ENCODE results near the gene SMC6.

Gene SMC6

GRCh38 chr2:17620841-17621240, 132.8 kb downstream of the SMC6 start:
- peaks cover 4% of the 10 kb centered on the region; the same call in 1 of the 2 replicates for H3K36me3 ChIP-seq (ENCODE audit: control insufficient read depth, insufficient read depth, low read length)
- no peaks in the 10 kb centered on the region for H3K9me3 ChIP-seq (ENCODE audit: control insufficient read depth, insufficient read depth, low read length)
- DNase-seq (ENCODE audit: low read depth, low spot score), result no peak
- no peaks in the 10 kb centered on the region for H3K27me3 ChIP-seq (ENCODE audit: control insufficient read depth, insufficient read depth, low read length)
- no peak overlapping the region for H3K4me3 ChIP-seq (ENCODE audit: low read length)
- H3K4me1 ChIP-seq (ENCODE audit: control insufficient read depth, insufficient read depth, low read length), result no peaks in the 10 kb centered on the region; the same call in 1 of the 2 replicates
- no peak overlapping the region for H3K27ac ChIP-seq (ENCODE audit: low read length)

GRCh38 chr2:17620280-17620679, 133.3 kb downstream of the SMC6 start:
- Histone ChIP-seq H3K36me3 (ENCODE audit: control insufficient read depth, insufficient read depth, low read length) (peaks cover 4% of the 10 kb centered on the region; the same call in 1 of the 2 replicates), H3K9me3 (ENCODE audit: control insufficient read depth, insufficient read depth, low read length) (no peaks in the 10 kb centered on the region), H3K4me1 (ENCODE audit: control insufficient read depth, insufficient read depth, low read length) (no peaks in the 10 kb centered on the region; the same call in 1 of the 2 replicates), H3K27me3 (ENCODE audit: control insufficient read depth, insufficient read depth, low read length) (no peaks in the 10 kb centered on the region), H3K27ac (ENCODE audit: low read length) (no peak overlapping the region), H3K4me3 (ENCODE audit: low read length) (no peak overlapping the region)
- DNase-seq (ENCODE audit: low read depth, low spot score), result no peak
- WGBS (ENCODE audit: insufficient coverage, insufficient read length), result no CpG with 5 or more reads among the region's 6 CpGs

GRCh38 chr2:17617955-17618354, 135.7 kb downstream of the SMC6 start:
- DNase-seq (ENCODE audit: low read depth, low spot score), result no peak
- no peaks in the 10 kb centered on the region for H3K27me3 ChIP-seq (ENCODE audit: control insufficient read depth, insufficient read depth, low read length)
- H3K4me3 ChIP-seq (ENCODE audit: low read length), result no peak overlapping the region
- no peak overlapping the region for H3K27ac ChIP-seq (ENCODE audit: low read length)
- no peaks in the 10 kb centered on the region for H3K9me3 ChIP-seq (ENCODE audit: control insufficient read depth, insufficient read depth, low read length)
- WGBS (ENCODE audit: insufficient coverage, insufficient read length), result no CpG with 5 or more reads among the region's 1 CpG
- 0 out of 2 replicates have a peak, but pooled peaks cover 4% of the 10 kb centered on the region for H3K36me3 ChIP-seq (ENCODE audit: control insufficient read depth, insufficient read depth, low read length)
- H3K4me1 ChIP-seq (ENCODE audit: control insufficient read depth, insufficient read depth, low read length), result no peaks in the 10 kb centered on the region; the same call in 1 of the 2 replicates

- Histone ChIP-seq H3K27ac (ENCODE audit: low read length) (no peak overlapping the region), H3K9me3 (ENCODE audit: control insufficient read depth, insufficient read depth, low read length) (no peaks in the 10 kb centered on the region), H3K27me3 (ENCODE audit: control insufficient read depth, insufficient read depth, low read length) (no peaks in the 10 kb centered on the region), H3K36me3 (ENCODE audit: control insufficient read depth, insufficient read depth, low read length) (0 out of 2 replicates have a peak, but pooled peaks cover 4% of the 10 kb centered on the region), H3K4me1 (ENCODE audit: control insufficient read depth, insufficient read depth, low read length) (no peaks in the 10 kb centered on the region; the same call in 1 of the 2 replicates), H3K4me3 (ENCODE audit: low read length) (no peak overlapping the region)
- WGBS (ENCODE audit: insufficient coverage, insufficient read length), result no CpG with 5 or more reads among the region's 5 CpGs
- no peak for DNase-seq (ENCODE audit: low read depth, low spot score)
These were observed 136.1 kb downstream of the SMC6 start for GRCh38 chr2:17617516-17617915.

- Histone ChIP-seq H3K27me3 (ENCODE audit: control insufficient read depth, insufficient read depth, low read length) (no peaks in the 10 kb centered on the region), H3K4me3 (ENCODE audit: low read length) (no peak overlapping the region), H3K27ac (ENCODE audit: low read length) (no peak overlapping the region), H3K9me3 (ENCODE audit: control insufficient read depth, insufficient read depth, low read length) (no peaks in the 10 kb centered on the region), H3K36me3 (ENCODE audit: control insufficient read depth, insufficient read depth, low read length) (0 out of 2 replicates have a peak, but pooled peaks cover 4% of the 10 kb centered on the region), H3K4me1 (ENCODE audit: control insufficient read depth, insufficient read depth, low read length) (no peaks in the 10 kb centered on the region; the same call in 1 of the 2 replicates)
- WGBS (ENCODE audit: insufficient coverage, insufficient read length), result no CpG with 5 or more reads among the region's 1 CpG
- no peak for DNase-seq (ENCODE audit: low read depth, low spot score)
These were observed 137.2 kb downstream of the SMC6 start for GRCh38 chr2:17616405-17616804.

- Histone ChIP-seq H3K4me3 (ENCODE audit: low read length) (no peak overlapping the region), H3K4me1 (ENCODE audit: control insufficient read depth, insufficient read depth, low read length) (no peaks in the 10 kb centered on the region; the same call in 1 of the 2 replicates), H3K27ac (ENCODE audit: low read length) (no peak overlapping the region), H3K36me3 (ENCODE audit: control insufficient read depth, insufficient read depth, low read length) (0 out of 2 replicates have a peak, but pooled peaks cover 4% of the 10 kb centered on the region), H3K27me3 (ENCODE audit: control insufficient read depth, insufficient read depth, low read length) (no peaks in the 10 kb centered on the region), H3K9me3 (ENCODE audit: control insufficient read depth, insufficient read depth, low read length) (no peaks in the 10 kb centered on the region)
- no CpG with 5 or more reads among the region's 1 CpG for WGBS (ENCODE audit: insufficient coverage, insufficient read length)
- no peak for DNase-seq (ENCODE audit: low read depth, low spot score)
These were observed 137.8 kb downstream of the SMC6 start for GRCh38 chr2:17615728-17616351.

- no peaks in the 10 kb centered on the region; the same call in 1 of the 2 replicates for H3K4me1 ChIP-seq (ENCODE audit: control insufficient read depth, insufficient read depth, low read length)
- H3K27ac ChIP-seq (ENCODE audit: low read length), result no peak overlapping the region
- 0 out of 2 replicates have a peak, but pooled peaks cover 4% of the 10 kb centered on the region for H3K36me3 ChIP-seq (ENCODE audit: control insufficient read depth, insufficient read depth, low read length)
- no peak for DNase-seq (ENCODE audit: low read depth, low spot score)
- no CpG with 5 or more reads among the region's 1 CpG for WGBS (ENCODE audit: insufficient coverage, insufficient read length)
- no peaks in the 10 kb centered on the region for H3K9me3 ChIP-seq (ENCODE audit: control insufficient read depth, insufficient read depth, low read length)
- H3K4me3 ChIP-seq (ENCODE audit: low read length), result no peak overlapping the region
- no peaks in the 10 kb centered on the region for H3K27me3 ChIP-seq (ENCODE audit: control insufficient read depth, insufficient read depth, low read length)
These were observed 138.5 kb downstream of the SMC6 start for GRCh38 chr2:17615147-17615546.

- Histone ChIP-seq H3K27me3 (ENCODE audit: control insufficient read depth, insufficient read depth, low read length) (no peaks in the 10 kb centered on the region), H3K9me3 (ENCODE audit: control insufficient read depth, insufficient read depth, low read length) (no peaks in the 10 kb centered on the region), H3K4me3 (ENCODE audit: low read length) (no peak overlapping the region), H3K27ac (ENCODE audit: low read length) (no peak overlapping the region), H3K4me1 (ENCODE audit: control insufficient read depth, insufficient read depth, low read length) (no peaks in the 10 kb centered on the region; the same call in 1 of the 2 replicates), H3K36me3 (ENCODE audit: control insufficient read depth, insufficient read depth, low read length) (0 out of 2 replicates have a peak, but pooled peaks cover 4% of the 10 kb centered on the region)
- DNase-seq (ENCODE audit: low read depth, low spot score), result no peak
- no CpG with 5 or more reads among the region's 4 CpGs for WGBS (ENCODE audit: insufficient coverage, insufficient read length)
These were observed 139.3 kb downstream of the SMC6 start for GRCh38 chr2:17614174-17614930.

Measured in iPS DF 6.9 (cell line).